Activated B cell treated with CpG ODN at 0.5 μM for 24 hours (primary cell): Measurements from ENCODE around the gene ARL15. TPM values are rescaled to one million over a fixed set of nuclear protein-coding genes. Genes with fewer than 3 reads are reported as not detected.
"Not testable (repeated sequence)": the region's sequence is repeated elsewhere in the genome, so short reads cannot be mapped to it uniquely, and the experiment has no call there.

Experiments used
- ATAC-seq: fragments of 200-7000 bp; cut with Tn5 transposase; one replicate; pipeline ENCODE4 v1.10.0; 2021; ENCODE audit warnings: low read depth, mild to moderate bottlenecking, moderate library complexity
- CTCF ChIA-PET: fragments of 350-600 bp; sonication (Branson Sonifier 250); formaldehyde crosslinking; loops from one replicate; lab custom pipeline; 2021; ENCODE audit warnings: antibody characterized with exemption; lab: Charles Lee
- POLR2A ChIA-PET: fragments of 350-600 bp; sonication (Branson Sonifier 250); formaldehyde crosslinking; loops from one replicate; lab custom pipeline; 2021; ENCODE audit warnings: antibody characterized with exemption; lab: Charles Lee
- DNase-seq: peaks from one replicate; pipeline ENCODE4 v3.0.0; 2022
- H3K27ac Mint-ChIP-seq: one replicate; pipeline ENCODE4 v1.8.0; 2020; ENCODE audit warnings: mixed read lengths
- H3K27me3 Mint-ChIP-seq: one replicate; pipeline ENCODE4 v1.8.0; 2021; ENCODE audit warnings: mixed read lengths
- H3K36me3 Mint-ChIP-seq: one replicate; pipeline ENCODE4 v1.8.0; 2021; ENCODE audit warnings: low read depth, mixed read lengths
- H3K4me1 Mint-ChIP-seq: one replicate; pipeline ENCODE4 v1.8.0; 2021; ENCODE audit warnings: mixed read lengths
- H3K4me3 Mint-ChIP-seq: one replicate; pipeline ENCODE4 v1.8.0; 2020; ENCODE audit warnings: mild to moderate bottlenecking, mixed read lengths
- H3K9me3 Mint-ChIP-seq: one replicate; pipeline ENCODE4 v1.8.0; 2020; ENCODE audit warnings: mixed read lengths
- intact Hi-C: fragments of 100-400 bp; cut with micrococcal nuclease; formaldehyde crosslinking; loops from one replicate; pipeline ENCODE4 v1.15.1; 2024
- total RNA-seq: library from RNA; stranded (reverse); gene quantifications from 2 replicates; pipeline ENCODE4 v1.2.3, GENCODE V29; 2022
- TF ChIP-seq, protein P1 (sequence below): fragments of 200-600 bp; IDR thresholded peaks from one replicate; pipeline ENCODE4 v1.8.0; 2022; ENCODE audit warnings: antibody characterized with exemption, mild to moderate bottlenecking

Gene ARL15
- 13.0 and 17.5 TPM in 2 replicates for total RNA-seq

DNA sequence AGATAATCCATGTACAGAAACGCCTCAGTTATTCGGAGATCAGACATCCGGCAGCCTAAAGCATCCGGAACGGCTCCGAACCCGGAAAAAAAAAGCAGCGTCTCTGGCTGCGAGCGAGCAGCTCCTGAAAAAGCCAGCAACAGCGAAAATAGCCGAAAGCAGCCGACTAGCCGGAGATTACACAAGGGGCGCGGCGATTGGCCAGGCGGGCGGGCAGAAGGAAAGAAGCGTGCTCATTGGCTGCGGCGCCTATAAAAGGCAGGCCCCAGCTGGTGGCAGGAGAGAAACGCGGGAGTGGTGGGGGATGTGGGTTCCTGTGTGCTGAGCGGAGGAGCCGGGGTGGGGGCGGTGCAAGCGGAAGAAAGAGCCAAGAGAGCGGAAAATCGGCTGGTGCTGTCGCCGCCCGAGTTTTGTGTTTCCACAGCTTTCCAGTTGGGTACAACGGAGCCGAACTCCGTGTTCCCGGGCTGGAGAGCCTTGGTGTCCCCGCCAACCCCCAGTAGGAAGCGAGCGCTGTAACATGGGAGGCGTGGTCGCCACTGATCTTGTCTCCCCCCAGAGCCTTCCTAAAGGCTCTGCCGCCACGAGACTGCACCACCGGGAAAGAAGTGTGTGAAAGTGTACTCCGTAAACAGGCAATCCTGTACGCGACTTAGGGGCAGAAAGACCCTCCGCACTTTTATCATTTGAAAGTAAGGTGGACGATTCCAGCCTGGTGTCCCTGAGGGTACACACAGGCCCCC lies at the start of gene ARL15:
TSS of gene ARL15 (minus strand) at position 141 of the 743 bp plus-strand sequence.
- Mint-ChIP-seq H3K27ac (peak within 1 kb of the TSS; percentile 91), H3K4me1 (peaks cover 24% of the 10 kb centered on the region), H3K4me3 (peak within 1 kb of the TSS; percentile 97), H3K27me3 (peaks cover 4% of the 10 kb centered on the region), H3K36me3 (peaks cover 12% of the 10 kb centered on the region), H3K9me3 (no peaks in the 10 kb centered on the region)
- DNase-seq (peak; percentile 93), ATAC-seq (peak; percentile 95)
- CTCF ChIA-PET, result interaction anchor here (1.4 to 2.5 kb wide), 2 partner anchors 67 to 179 kb away, joined by 8 to 12 read pairs; no protein-coding TSS in a partner anchor
- POLR2A ChIA-PET, result interaction anchor here (0.6 to 1.8 kb wide), 14 partner anchors 11 to 1227 kb away, joined by 3 to 10 read pairs (median 4); partner anchors contain the start of gene SNX18
- intact Hi-C loops, result loop anchor here (1.0 to 10.0 kb wide), 15 partner anchors 68 to 1506 kb away; partner anchors contain the start of genes CDC20B, DHX29, MOCS2 and MTREX
- TF ChIP-seq, protein P1, sequence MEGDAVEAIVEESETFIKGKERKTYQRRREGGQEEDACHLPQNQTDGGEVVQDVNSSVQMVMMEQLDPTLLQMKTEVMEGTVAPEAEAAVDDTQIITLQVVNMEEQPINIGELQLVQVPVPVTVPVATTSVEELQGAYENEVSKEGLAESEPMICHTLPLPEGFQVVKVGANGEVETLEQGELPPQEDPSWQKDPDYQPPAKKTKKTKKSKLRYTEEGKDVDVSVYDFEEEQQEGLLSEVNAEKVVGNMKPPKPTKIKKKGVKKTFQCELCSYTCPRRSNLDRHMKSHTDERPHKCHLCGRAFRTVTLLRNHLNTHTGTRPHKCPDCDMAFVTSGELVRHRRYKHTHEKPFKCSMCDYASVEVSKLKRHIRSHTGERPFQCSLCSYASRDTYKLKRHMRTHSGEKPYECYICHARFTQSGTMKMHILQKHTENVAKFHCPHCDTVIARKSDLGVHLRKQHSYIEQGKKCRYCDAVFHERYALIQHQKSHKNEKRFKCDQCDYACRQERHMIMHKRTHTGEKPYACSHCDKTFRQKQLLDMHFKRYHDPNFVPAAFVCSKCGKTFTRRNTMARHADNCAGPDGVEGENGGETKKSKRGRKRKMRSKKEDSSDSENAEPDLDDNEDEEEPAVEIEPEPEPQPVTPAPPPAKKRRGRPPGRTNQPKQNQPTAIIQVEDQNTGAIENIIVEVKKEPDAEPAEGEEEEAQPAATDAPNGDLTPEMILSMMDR, result no peak

DNA sequence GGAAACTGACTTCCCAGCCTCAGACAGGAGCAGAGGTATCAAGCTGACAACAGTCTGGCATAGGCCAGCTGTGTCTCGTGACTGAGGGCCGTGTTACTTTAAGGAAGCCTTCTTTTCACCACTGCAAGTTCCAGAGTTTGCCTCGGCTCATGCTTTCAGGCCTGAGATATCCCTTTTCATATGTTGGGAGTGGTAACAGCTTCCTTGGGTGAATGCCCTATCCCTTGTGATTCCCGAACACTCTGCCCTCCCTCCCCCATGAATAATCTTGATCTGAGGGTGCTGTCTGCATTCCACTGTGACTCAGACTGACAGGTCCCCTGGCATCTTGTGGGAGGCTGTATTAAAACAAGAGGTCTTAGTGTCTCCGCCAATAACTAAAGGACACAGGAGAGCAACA lies 49.7 kb upstream of the ARL15 start:
- peaks cover 3% of the 10 kb centered on the region for H3K27me3 Mint-ChIP-seq
- ChIA-PET POLR2A (no interaction called here), CTCF (no interaction called here)
- no peak overlapping the region for H3K27ac Mint-ChIP-seq
- TF ChIP-seq, protein P1, result no peak
- no peak overlapping the region for H3K4me3 Mint-ChIP-seq
- ATAC-seq (no peak), DNase-seq (no peak)
- H3K4me1 Mint-ChIP-seq, result peaks cover 5% of the 10 kb centered on the region
- intact Hi-C loops, result no loop called here
- no peaks in the 10 kb centered on the region for H3K36me3 Mint-ChIP-seq
- peaks cover 9% of the 10 kb centered on the region for H3K9me3 Mint-ChIP-seq

DNA sequence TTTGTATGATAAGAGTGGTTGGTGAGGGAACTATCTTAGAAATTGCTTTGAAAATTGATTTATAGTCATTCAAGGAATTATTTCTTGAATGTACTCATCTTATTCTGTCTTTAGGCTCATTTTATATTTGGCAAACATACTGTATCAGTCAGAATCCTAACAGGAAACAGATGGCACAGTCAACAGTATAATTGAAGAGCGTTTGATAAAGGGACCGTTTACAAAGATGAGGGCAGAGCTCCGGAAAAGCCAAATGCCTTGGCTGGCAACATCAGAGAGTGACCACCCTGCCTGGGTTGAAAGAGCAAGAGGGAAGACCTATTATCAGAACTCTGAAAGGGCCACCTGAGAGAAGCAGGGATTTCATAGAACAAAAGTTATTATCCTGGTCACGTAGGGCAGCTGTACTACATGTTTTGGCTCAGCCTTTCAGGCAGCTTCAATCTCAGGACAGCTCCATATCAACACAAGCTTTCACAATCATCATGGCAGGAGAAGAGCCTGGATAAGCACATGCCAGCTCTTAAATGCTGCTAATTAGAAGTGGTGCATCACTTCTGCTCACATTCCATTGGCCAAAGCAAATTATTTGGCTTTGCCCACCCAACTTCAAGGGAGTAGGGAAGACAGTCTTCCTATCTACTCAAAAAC lies 47.2 kb upstream of the ARL15 start:
- intact Hi-C loops, result no loop called here
- H3K4me1 Mint-ChIP-seq, result no peaks in the 10 kb centered on the region
- TF ChIP-seq, protein P1, result no peak
- ChIA-PET CTCF (no interaction called here), POLR2A (no interaction called here)
- H3K27ac Mint-ChIP-seq, result no peak overlapping the region
- H3K9me3 Mint-ChIP-seq, result peaks cover 22% of the 10 kb centered on the region
- no peaks in the 10 kb centered on the region for H3K36me3 Mint-ChIP-seq
- H3K27me3 Mint-ChIP-seq, result peaks cover 4% of the 10 kb centered on the region
- no peak overlapping the region for H3K4me3 Mint-ChIP-seq
- DNase-seq (no peak), ATAC-seq (no peak)

DNA sequence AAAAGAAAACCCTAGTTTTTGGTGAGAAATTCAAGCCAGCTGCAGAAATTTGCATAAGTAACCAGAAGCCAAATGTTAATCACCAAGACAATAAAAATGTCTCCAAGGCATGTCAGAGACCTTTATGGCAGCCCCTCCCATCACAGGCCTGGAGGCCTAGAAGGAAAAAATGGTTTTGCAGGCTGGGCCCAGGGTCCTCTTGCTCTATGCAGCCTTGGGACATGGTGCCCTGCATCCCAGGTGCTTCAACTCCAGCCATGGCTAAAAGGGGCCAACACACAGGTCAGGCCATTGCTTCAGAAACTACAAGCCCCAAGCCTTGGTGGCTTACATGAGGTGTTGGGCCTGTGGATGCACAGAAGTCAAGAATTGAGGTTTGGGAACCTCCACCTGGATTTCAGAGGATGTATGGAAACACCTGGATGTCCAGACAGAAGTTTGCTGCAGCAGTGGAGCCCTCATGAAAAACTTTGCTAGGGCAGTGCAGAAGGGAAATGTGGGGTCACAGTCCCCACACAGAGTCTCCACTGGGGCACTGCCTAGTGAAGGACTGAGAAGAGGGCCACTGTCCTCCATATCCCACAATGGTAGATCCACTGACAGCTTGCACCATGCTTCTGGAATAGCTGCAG lies 43.7 kb upstream of the ARL15 start:
- H3K27me3 Mint-ChIP-seq, DNase-seq, POLR2A ChIA-PET, H3K4me1 Mint-ChIP-seq, H3K36me3 Mint-ChIP-seq, H3K4me3 Mint-ChIP-seq, intact Hi-C loops, H3K27ac Mint-ChIP-seq, CTCF ChIA-PET, ATAC-seq: not testable (repeated sequence)
- peaks cover 22% of the 10 kb centered on the region for H3K9me3 Mint-ChIP-seq

DNA sequence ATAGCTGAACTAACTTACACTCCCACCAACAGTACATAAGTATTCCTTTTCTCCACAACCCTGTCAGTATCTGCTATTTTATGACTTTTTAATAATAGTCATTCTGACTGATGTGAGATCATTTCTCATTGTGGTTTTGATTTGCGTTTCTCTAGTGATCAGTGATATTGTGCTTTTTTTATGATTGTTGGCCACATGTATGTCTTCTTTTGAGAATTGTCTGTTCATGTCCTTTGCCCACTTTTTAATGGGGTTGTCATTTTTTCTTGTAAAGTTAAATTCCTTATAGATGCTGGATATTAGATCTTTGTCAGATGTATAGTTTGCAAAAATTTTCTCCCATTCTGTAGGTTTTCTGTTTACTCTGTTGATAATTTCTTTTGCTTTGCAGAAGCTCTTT lies 42.2 kb upstream of the ARL15 start:
- CTCF ChIA-PET, H3K4me1 Mint-ChIP-seq: not testable (repeated sequence)

More for the DNA sequence above, 42.2 kb upstream of the ARL15 start:
- POLR2A ChIA-PET, H3K27ac Mint-ChIP-seq, intact Hi-C loops, DNase-seq, H3K4me3 Mint-ChIP-seq, ATAC-seq, H3K27me3 Mint-ChIP-seq, H3K36me3 Mint-ChIP-seq: not testable (repeated sequence)
- peaks cover 22% of the 10 kb centered on the region for H3K9me3 Mint-ChIP-seq
